ENCODE data around the gene KRT25. TPM values are rescaled to one million over a fixed set of nuclear protein-coding genes. Genes with fewer than 3 reads are reported as not detected.

The KRT25 gene
- total and polyA plus RNA-seq, 2 experiments from 2014 or later: not detected

- no peaks in the 10 kb centered on the region for H3K79me2 ChIP-seq
- no peaks in the 10 kb centered on the region for H4K20me1 ChIP-seq (ENCODE audit: insufficient read depth, poor library complexity, severe bottlenecking)
- no peak overlapping the region for H3K4me3 ChIP-seq
- TF ChIP-seq EZH2phosphoT487 (IDR thresholded peaks at IDR 0.05; ENCODE audit: low read depth, severe bottlenecking, unreplicated experiment): no peak
- no peak for TF ChIP-seq EZH2 (IDR thresholded peaks at IDR 0.05; ENCODE audit: borderline replicate concordance)
- TF ChIP-seq CTCF (IDR thresholded peaks at IDR 0.05; ENCODE audit: poor library complexity): no peak
- WGBS (ENCODE audit: low lambda C conversion rate, missing lambda C conversion rate): 60% methylated on average over 9 of the region's 9 CpGs
- peaks cover 29% of the 10 kb centered on the region for H3K4me1 ChIP-seq (ENCODE audit: insufficient read depth)
- H3K4me2 ChIP-seq: peak overlapping the region; percentile 28
- no peak overlapping the region for H2AFZ ChIP-seq
- peak overlapping the region; percentile 32 for H3K27ac ChIP-seq
- DNase-seq (ENCODE audit: low spot score): peak; percentile 22
- H3K27me3 ChIP-seq: no peaks in the 10 kb centered on the region
- H3K9me3 ChIP-seq (ENCODE audit: low read depth): no peaks in the 10 kb centered on the region
- H3K36me3 ChIP-seq (replicated peaks; ENCODE audit: insufficient read depth, low read depth): no peaks in the 10 kb centered on the region
- H3K9me2 ChIP-seq (replicated peaks; ENCODE audit: insufficient read depth): no peaks in the 10 kb centered on the region
Observed at GRCh38 chr17:40699371-40699770, 55.8 kb downstream of the KRT25 start.

Other genes with a start within 250 kb of the KRT25 start
- gene CCR7, start 189.9 kb downstream of the KRT25 start, total RNA-seq: 0.16 and 2.8 TPM in 2 replicates
- gene CCR7, start 189.9 kb downstream of the KRT25 start, polyA plus RNA-seq: 2.9 and 4.1 TPM in 2 replicates
- gene SMARCE1, start 107.5 kb downstream of the KRT25 start, total RNA-seq: 103 and 116 TPM in 2 replicates
- 99.9 and 109 TPM in 2 replicates for gene SMARCE1, start 107.5 kb downstream of the KRT25 start, polyA plus RNA-seq
- 1.8 and 2.8 TPM in 2 replicates for gene KRT222, start 90.2 kb downstream of the KRT25 start, total RNA-seq
- 1.5 and 2.1 TPM in 2 replicates for gene KRT222, start 90.2 kb downstream of the KRT25 start, polyA plus RNA-seq
- 0.92 and 1.5 TPM in 2 replicates for gene KRT24, start 51.6 kb downstream of the KRT25 start, total RNA-seq
- gene KRT24, start 51.6 kb downstream of the KRT25 start, polyA plus RNA-seq: 4.5 and 5.8 TPM in 2 replicates
- gene KRT26, start 16.9 kb upstream of the KRT25 start, total RNA-seq: not detected in 2 replicates
- not detected in 2 replicates for gene KRT26, start 16.9 kb upstream of the KRT25 start, polyA plus RNA-seq
- gene KRT27, start 27.2 kb upstream of the KRT25 start, total RNA-seq: not detected in 2 replicates
- not detected in 2 replicates for gene KRT27, start 27.2 kb upstream of the KRT25 start, polyA plus RNA-seq
- gene KRT28, start 44.6 kb upstream of the KRT25 start, total RNA-seq: not detected in 2 replicates
- not detected in 2 replicates for gene KRT28, start 44.6 kb upstream of the KRT25 start, polyA plus RNA-seq
- 29.4 and 39.7 TPM in 2 replicates for gene KRT10, start 67.3 kb upstream of the KRT25 start, total RNA-seq
- 153 and 165 TPM in 2 replicates for gene KRT10, start 67.3 kb upstream of the KRT25 start, polyA plus RNA-seq
- gene KRT12, start 111.9 kb upstream of the KRT25 start, total RNA-seq: not detected in 2 replicates
- not detected in 2 replicates for gene KRT12, start 111.9 kb upstream of the KRT25 start, polyA plus RNA-seq
- gene KRT20, start 129.9 kb upstream of the KRT25 start, total RNA-seq: 2.4 and 3.4 TPM in 2 replicates
- 1.5 and 1.6 TPM in 2 replicates for gene KRT20, start 129.9 kb upstream of the KRT25 start, polyA plus RNA-seq
- 4.0 and 6.4 TPM in 2 replicates for gene KRT23, start 182.3 kb upstream of the KRT25 start, total RNA-seq
- gene KRT23, start 182.3 kb upstream of the KRT25 start, polyA plus RNA-seq: 2.0 and 4.0 TPM in 2 replicates
- 1.0 TPM in 1 of 2 replicates, not detected in the other for gene KRT39, start 211.6 kb upstream of the KRT25 start, total RNA-seq
- not detected in 2 replicates for gene KRT39, start 211.6 kb upstream of the KRT25 start, polyA plus RNA-seq
- 0.33 TPM in 1 of 2 replicates, not detected in the other for gene KRT40, start 229.0 kb upstream of the KRT25 start, total RNA-seq
- 0.19 TPM in 1 of 2 replicates, not detected in the other for gene KRT40, start 229.0 kb upstream of the KRT25 start, polyA plus RNA-seq
- not detected in 2 replicates for gene KRTAP3-3, start 238.8 kb upstream of the KRT25 start, total RNA-seq
- not detected in 2 replicates for gene KRTAP3-3, start 238.8 kb upstream of the KRT25 start, polyA plus RNA-seq
- not detected in 2 replicates for gene KRTAP3-2, start 244.6 kb upstream of the KRT25 start, total RNA-seq
- not detected in 2 replicates for gene KRTAP3-2, start 244.6 kb upstream of the KRT25 start, polyA plus RNA-seq